HEK293T (cell line): ENCODE data around the gene ADORA1.

Source experiments
- CTBP1 ChIP-seq: fragments of 450-650 bp; IDR thresholded peaks from 2 replicates; pipeline ENCODE4 v1.6.1; 2016; ENCODE audit warnings: borderline replicate concordance
- FOXK2 ChIP-seq: fragments of 450-650 bp; IDR thresholded peaks from 2 replicates; pipeline ENCODE4 v1.6.1; 2016; ENCODE audit warnings: mild to moderate bottlenecking
- LEF1 ChIP-seq: fragments of 450-650 bp; IDR thresholded peaks from 2 replicates; pipeline ENCODE4 v1.6.1; 2017; ENCODE audit warnings: mild to moderate bottlenecking, borderline replicate concordance
- NFRKB ChIP-seq: fragments of 450-650 bp; IDR thresholded peaks from 2 replicates; pipeline ENCODE4 v1.6.1; 2016; ENCODE audit warnings: mild to moderate bottlenecking, moderate library complexity
- SP1 ChIP-seq: fragments of 450-650 bp; IDR thresholded peaks from 2 replicates; pipeline ENCODE4 v1.6.1; 2017

DNA sequence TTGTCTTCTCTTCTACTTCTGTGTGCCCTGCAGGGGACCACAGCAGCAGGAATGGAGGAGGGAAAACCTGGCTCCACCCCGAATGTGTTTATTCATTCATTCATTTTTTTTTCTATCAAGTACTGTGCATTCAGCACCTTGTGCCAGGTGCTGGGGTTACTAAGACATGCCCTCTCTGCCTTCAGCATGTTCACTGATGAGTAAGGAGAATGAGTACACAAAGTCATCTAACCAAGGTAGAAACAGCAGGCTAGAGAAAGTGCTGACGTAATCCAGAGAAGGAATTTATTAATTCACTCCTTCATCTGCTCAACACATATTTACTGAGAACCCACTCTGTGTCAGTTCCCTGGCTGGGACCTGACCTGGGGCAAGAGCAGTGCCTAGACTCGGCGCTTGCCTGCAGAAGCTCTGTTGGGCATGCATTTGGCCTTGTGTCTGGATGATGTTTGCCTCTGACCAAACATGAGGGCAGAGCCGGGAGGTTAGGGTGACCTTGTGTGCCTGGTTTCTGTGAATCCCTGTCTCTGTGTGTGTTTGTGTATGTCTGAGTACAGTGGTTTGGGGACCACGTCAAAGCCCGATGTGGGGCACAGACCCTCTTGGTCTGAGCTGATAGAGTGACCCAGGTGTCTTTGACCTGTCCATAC, 38.4 kb upstream of the ADORA1 start:
- TF ChIP-seq NFRKB (no peak), LEF1 (no peak), SP1 (no peak), FOXK2 (no peak), CTBP1 (no peak)
